Ishikawa (cell line): ENCODE results near the gene RASA1.

ENCODE experiments used
- CEBPB ChIP-seq: IDR thresholded peaks from 2 replicates; pipeline ENCODE4 v1.6.1; 2012
- CREB1 ChIP-seq: IDR thresholded peaks from 2 replicates; pipeline ENCODE4 v1.6.1; 2012; ENCODE audit warnings: low read depth
- EGR1 ChIP-seq: IDR thresholded peaks from 2 replicates; pipeline ENCODE4 v1.6.1; 2012
- EP300 ChIP-seq: IDR thresholded peaks from 2 replicates; pipeline ENCODE4 v1.6.1; 2012; ENCODE audit warnings: borderline replicate concordance
- FOXM1 ChIP-seq: IDR thresholded peaks from 2 replicates; pipeline ENCODE4 v1.6.1; 2012; ENCODE audit warnings: low read depth, borderline replicate concordance
- NFIC ChIP-seq: IDR thresholded peaks from 2 replicates; pipeline ENCODE4 v1.6.1; 2012
- RAD21 ChIP-seq: IDR thresholded peaks from 2 replicates; pipeline ENCODE4 v1.6.1; 2012; ENCODE audit warnings: low read depth
- REST ChIP-seq: IDR thresholded peaks from 2 replicates; pipeline ENCODE4 v1.6.1; 2012; ENCODE audit warnings: low read depth, mild to moderate bottlenecking
- TAF1 ChIP-seq: IDR thresholded peaks from 2 replicates; pipeline ENCODE4 v1.6.1; 2012; ENCODE audit warnings: low read depth, mild to moderate bottlenecking
- TCF12 ChIP-seq: IDR thresholded peaks from 2 replicates; pipeline ENCODE4 v1.6.1; 2012; ENCODE audit warnings: low read depth
- TEAD4 ChIP-seq: IDR thresholded peaks from 2 replicates; pipeline ENCODE4 v1.6.1; 2012
- USF1 ChIP-seq: IDR thresholded peaks from 2 replicates; pipeline ENCODE4 v1.6.1; 2012
- ZBTB7A ChIP-seq: IDR thresholded peaks from 2 replicates; pipeline ENCODE4 v1.6.1; 2012; ENCODE audit warnings: low read depth
- TF ChIP-seq, protein P1 (sequence below): IDR thresholded peaks from 2 replicates; pipeline ENCODE4 v1.6.1; 2012

Gene RASA1

GRCh38 chr5:87372705-87373104 is 105.0 kb downstream of the RASA1 start:
- TF ChIP-seq FOXM1 (no peak), TAF1 (no peak), TCF12 (no peak), CREB1 (no peak), NFIC (no peak), TEAD4 (no peak), EGR1 (no peak), CEBPB (no peak)

- TF ChIP-seq CEBPB (no peak; the same call in 1 of the 2 replicates), EP300 (no peak), ZBTB7A (no peak), EGR1 (no peak)
Measured at GRCh38 chr5:87382224-87382623, 114.5 kb downstream of the RASA1 start.

DNA sequence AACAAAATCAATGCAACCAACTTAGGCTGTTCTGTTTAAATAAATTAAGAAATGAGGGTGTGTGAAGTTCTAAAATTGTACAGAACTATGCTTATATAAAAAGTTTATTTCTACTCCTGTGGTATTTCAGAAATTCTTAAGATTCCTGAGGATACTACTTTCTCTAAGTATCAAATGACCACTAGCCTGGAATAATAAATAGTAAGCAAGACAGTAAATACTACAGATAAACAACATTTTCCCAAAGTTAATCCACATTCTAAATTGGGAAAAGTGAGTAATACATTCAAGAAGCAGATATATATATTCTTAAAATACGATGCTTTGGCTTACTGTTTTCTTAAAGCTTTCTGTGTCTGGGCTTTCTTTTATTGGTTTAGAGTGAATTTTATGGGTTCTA is 115.5 kb downstream of the RASA1 start:
- TF ChIP-seq EP300 = no peak
- TF ChIP-seq RAD21 = no peak
- TF ChIP-seq TCF12 = no peak

DNA sequence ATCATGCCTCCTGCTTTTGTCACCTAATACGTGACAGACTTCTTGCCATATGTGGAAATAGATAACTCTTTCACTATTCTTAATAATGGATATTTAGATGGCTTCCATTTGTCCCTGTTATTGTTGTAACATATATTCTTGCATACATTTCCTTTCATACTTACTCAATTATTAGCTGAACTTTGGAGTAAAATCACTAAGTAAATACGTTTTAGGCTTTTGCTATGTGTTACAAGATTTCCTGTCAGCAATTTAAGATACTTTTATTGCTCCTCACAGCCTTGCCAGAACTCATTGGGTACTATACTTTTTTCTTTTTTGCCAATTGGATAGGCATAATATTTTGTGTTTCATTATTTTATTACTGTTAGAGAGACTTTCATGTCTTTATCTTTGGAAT is 118.1 kb downstream of the RASA1 start:
- no peak for TF ChIP-seq EGR1
- no peak for TF ChIP-seq TEAD4
- TF ChIP-seq, protein P1, sequence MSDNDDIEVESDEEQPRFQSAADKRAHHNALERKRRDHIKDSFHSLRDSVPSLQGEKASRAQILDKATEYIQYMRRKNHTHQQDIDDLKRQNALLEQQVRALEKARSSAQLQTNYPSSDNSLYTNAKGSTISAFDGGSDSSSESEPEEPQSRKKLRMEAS = no peak
- TF ChIP-seq REST = no peak
- no peak for TF ChIP-seq TCF12
- TF ChIP-seq CEBPB = no peak
- TF ChIP-seq RAD21 = no peak
- TF ChIP-seq CREB1 = no peak
- TF ChIP-seq NFIC = no peak
- TF ChIP-seq FOXM1 = no peak
- TF ChIP-seq TAF1 = no peak

- TF ChIP-seq, protein P1 = no peak
Measured at GRCh38 chr5:87388129-87388528, 120.4 kb downstream of the RASA1 start.

GRCh38 chr5:87389296-87390034 is 121.8 kb downstream of the RASA1 start:
- no peak for TF ChIP-seq EP300
- TF ChIP-seq ZBTB7A = no peak
- TF ChIP-seq USF1 = no peak
- no peak for TF ChIP-seq CREB1
- TF ChIP-seq TAF1 = no peak
- no peak for TF ChIP-seq NFIC
- TF ChIP-seq TCF12 = no peak
- TF ChIP-seq REST = no peak
- no peak for TF ChIP-seq FOXM1
- TF ChIP-seq EGR1 = no peak
- TF ChIP-seq TEAD4 = no peak
- TF ChIP-seq RAD21 = no peak
- no peak for TF ChIP-seq CEBPB
- TF ChIP-seq, protein P1 = no peak

DNA sequence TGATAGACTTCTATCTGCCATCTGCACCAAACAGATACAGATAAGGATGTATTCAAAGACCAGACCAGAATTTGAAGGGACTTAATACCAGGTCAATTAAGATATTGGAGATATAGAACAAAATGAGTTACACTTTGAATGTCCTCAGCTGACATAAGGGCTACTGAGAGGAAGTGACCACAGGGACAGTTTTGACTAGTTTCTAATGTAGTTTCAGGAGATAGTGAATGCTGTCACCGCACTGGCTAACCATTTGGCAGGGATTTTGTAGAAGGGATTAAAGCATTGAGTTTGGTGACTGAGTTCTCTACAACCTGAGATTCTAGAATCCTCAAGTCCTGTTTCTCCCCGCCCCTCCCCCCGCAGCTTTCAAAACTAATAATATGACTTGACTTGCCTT is 122.4 kb downstream of the RASA1 start:
- TF ChIP-seq TAF1 (no peak), REST (no peak), FOXM1 (no peak), CREB1 (no peak), TCF12 (no peak), RAD21 (no peak), EGR1 (no peak)
